ENCODE results near the gene CLDN2. TPM values are rescaled to one million over a fixed set of nuclear protein-coding genes. Genes with fewer than 3 reads are reported as not detected.

Gene CLDN2
- total RNA-seq, 2 experiments from 2014 or later: not detected

GRCh38 chrX:106932492-106932923 is 12.3 kb downstream of the CLDN2 start:
- no peaks in the 10 kb centered on the region for H3K4me1 Mint-ChIP-seq
- H3K27ac Mint-ChIP-seq: no peak overlapping the region
- no peaks in the 10 kb centered on the region for H3K36me3 Mint-ChIP-seq (ENCODE audit: low read depth)
- no peaks in the 10 kb centered on the region for H3K27me3 Mint-ChIP-seq
- ChIA-PET CTCF (interaction anchor here (0.9 kb wide), 1 partner anchor 27 kb away, joined by 3 read pairs; no protein-coding TSS in a partner anchor), POLR2A (no interaction called here)
- no peak overlapping the region for H3K4me3 Mint-ChIP-seq
- DNase-seq: no peak
- H3K9me3 Mint-ChIP-seq: no peaks in the 10 kb centered on the region

DNA sequence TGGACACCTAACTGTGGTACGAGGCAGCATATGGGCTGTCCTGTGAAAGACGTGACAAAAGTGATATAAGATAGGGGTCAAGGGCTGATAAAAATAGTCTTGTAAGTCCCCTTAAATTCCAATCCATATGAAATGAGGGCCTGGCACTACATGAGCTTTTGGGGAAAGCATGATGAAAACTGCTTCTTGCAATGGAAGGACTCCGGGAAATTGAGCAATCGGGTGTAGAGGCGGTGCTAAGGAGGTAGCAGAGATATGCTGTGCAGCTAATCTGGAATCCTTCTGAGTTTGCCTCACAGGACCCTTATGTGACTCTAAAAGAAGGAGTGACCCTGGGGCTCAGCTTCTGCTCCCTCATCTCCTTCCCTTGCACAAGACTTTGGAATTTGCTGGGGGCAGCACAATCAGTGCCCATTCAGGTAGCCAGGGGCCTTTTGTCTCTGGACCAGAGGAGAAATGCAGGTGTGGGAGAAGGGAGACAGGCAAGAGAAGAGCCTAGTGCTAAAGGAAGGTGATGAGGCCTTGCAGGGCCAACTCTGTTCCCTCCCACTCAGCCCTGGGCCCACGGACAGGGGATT is 12.8 kb downstream of the CLDN2 start:
- POLR2A ChIA-PET: no interaction called here
- Mint-ChIP-seq H3K36me3 (ENCODE audit: low read depth) (no peaks in the 10 kb centered on the region), H3K27me3 (no peaks in the 10 kb centered on the region), H3K4me3 (no peak overlapping the region), H3K4me1 (no peaks in the 10 kb centered on the region), H3K27ac (no peak overlapping the region), H3K9me3 (no peaks in the 10 kb centered on the region)
- CTCF ChIA-PET: interaction anchor here (0.9 kb wide), 1 partner anchor 27 kb away, joined by 3 read pairs; no protein-coding TSS in a partner anchor
- no peak for DNase-seq

- Mint-ChIP-seq H3K9me3 (no peaks in the 10 kb centered on the region), H3K36me3 (ENCODE audit: low read depth) (no peaks in the 10 kb centered on the region), H3K4me3 (no peak overlapping the region), H3K27me3 (no peaks in the 10 kb centered on the region), H3K4me1 (no peaks in the 10 kb centered on the region), H3K27ac (no peak overlapping the region)
- no peak for DNase-seq
- ChIA-PET CTCF (interaction anchor here (0.9 kb wide), 1 partner anchor 28 kb away, joined by 3 read pairs; no protein-coding TSS in a partner anchor), POLR2A (no interaction called here)
Observed at GRCh38 chrX:106933538-106933961, 13.3 kb downstream of the CLDN2 start.

DNA sequence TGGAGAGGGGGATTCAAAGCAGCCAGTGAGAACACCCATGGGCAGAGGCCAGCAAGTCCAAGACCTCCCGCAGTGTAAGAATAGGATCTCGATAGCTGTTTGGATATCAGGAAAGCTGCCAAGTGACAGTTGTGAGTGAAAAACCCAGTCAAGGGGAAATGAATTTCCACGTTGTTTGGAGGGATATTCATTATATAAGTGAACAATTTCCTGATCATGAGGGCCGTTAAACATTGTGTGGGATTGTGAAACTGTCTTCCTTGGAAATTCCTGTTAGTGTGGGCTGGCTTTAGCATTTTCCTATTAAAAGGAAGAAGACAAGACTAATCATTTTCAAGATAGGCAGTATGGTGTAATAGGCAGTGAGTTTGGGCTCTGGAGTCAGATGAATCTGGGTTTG is 15.0 kb downstream of the CLDN2 start:
- H3K27me3 Mint-ChIP-seq: no peaks in the 10 kb centered on the region
- H3K4me1 Mint-ChIP-seq: no peaks in the 10 kb centered on the region
- no peaks in the 10 kb centered on the region for H3K36me3 Mint-ChIP-seq (ENCODE audit: low read depth)
- no peak overlapping the region for H3K4me3 Mint-ChIP-seq
- POLR2A ChIA-PET: no interaction called here
- DNase-seq: no peak
- no peaks in the 10 kb centered on the region for H3K9me3 Mint-ChIP-seq
- CTCF ChIA-PET: no interaction called here
- H3K27ac Mint-ChIP-seq: no peak overlapping the region

DNA sequence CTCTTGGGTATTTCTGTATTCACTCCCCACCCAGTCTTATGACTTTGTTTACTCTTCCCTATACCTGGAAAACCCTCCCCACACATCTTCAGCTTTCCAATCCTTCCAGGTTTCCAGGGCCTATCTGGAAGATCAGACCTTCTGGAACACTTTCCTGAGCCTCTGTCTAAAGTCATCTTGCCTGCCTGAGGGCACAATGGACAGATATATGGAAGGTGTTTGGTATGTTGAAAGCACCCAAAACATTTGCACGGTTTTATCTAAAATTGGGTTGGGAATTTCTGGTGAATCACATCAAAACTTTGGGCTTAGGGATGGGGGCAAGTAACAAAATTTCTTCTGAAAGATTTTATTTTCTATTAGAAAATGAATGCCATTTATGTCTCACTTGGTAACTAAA is 16.0 kb downstream of the CLDN2 start:
- Mint-ChIP-seq H3K36me3 (ENCODE audit: low read depth) (no peaks in the 10 kb centered on the region), H3K27me3 (no peaks in the 10 kb centered on the region), H3K9me3 (no peaks in the 10 kb centered on the region), H3K4me1 (no peaks in the 10 kb centered on the region), H3K27ac (no peak overlapping the region), H3K4me3 (no peak overlapping the region)
- ChIA-PET CTCF (no interaction called here), POLR2A (no interaction called here)
- DNase-seq: no peak

DNA sequence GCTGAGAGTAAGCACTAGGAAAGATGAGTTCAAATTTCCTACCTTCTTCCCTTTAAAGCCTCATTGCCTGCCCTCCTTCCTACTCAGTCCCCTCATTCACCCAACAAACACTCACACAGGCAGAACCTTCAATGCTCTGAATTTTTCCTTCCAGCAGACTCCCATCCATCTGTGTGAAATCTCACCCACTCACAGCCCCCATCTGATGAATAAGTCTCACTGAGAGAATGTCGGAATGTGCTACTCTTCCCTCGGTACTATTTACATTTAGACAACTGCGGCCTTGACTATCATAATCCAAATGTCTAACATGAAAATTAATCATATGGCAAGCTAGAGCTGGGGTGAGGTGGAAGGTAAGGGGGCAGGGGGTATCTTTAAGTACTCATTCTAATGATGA is 19.4 kb downstream of the CLDN2 start:
- ChIA-PET CTCF (no interaction called here), POLR2A (no interaction called here)
- H3K36me3 Mint-ChIP-seq (ENCODE audit: low read depth): peaks cover 3% of the 10 kb centered on the region
- H3K4me1 Mint-ChIP-seq: no peaks in the 10 kb centered on the region
- no peaks in the 10 kb centered on the region for H3K27me3 Mint-ChIP-seq
- H3K9me3 Mint-ChIP-seq: no peaks in the 10 kb centered on the region
- no peak for DNase-seq
- no peak overlapping the region for H3K4me3 Mint-ChIP-seq
- no peak overlapping the region for H3K27ac Mint-ChIP-seq

- Mint-ChIP-seq H3K9me3 (no peaks in the 10 kb centered on the region), H3K27me3 (no peaks in the 10 kb centered on the region), H3K4me3 (no peak overlapping the region), H3K36me3 (ENCODE audit: low read depth) (peaks cover 3% of the 10 kb centered on the region), H3K4me1 (no peaks in the 10 kb centered on the region), H3K27ac (no peak overlapping the region)
- ChIA-PET POLR2A (no interaction called here), CTCF (no interaction called here)
- no peak for DNase-seq
Observed at GRCh38 chrX:106940068-106940467, 19.9 kb downstream of the CLDN2 start.

GRCh38 chrX:106946464-106946863 is 26.3 kb downstream of the CLDN2 start:
- Mint-ChIP-seq H3K9me3 (no peaks in the 10 kb centered on the region), H3K27me3 (no peaks in the 10 kb centered on the region), H3K4me1 (no peaks in the 10 kb centered on the region), H3K36me3 (ENCODE audit: low read depth) (peaks cover 3% of the 10 kb centered on the region), H3K27ac (no peak overlapping the region), H3K4me3 (no peak overlapping the region)
- CTCF ChIA-PET: no interaction called here
- DNase-seq: no peak
- POLR2A ChIA-PET: no interaction called here

GRCh38 chrX:106948641-106949040 is 28.4 kb downstream of the CLDN2 start:
- no peaks in the 10 kb centered on the region for H3K27me3 Mint-ChIP-seq
- CTCF ChIA-PET: interaction anchor here (1.2 kb wide), 1 partner anchor 50 kb away, joined by 3 read pairs; no protein-coding TSS in a partner anchor
- no peaks in the 10 kb centered on the region for H3K9me3 Mint-ChIP-seq

GRCh38 chrX:106949366-106949765 is 29.2 kb downstream of the CLDN2 start:
- CTCF ChIA-PET: interaction anchor here (1.2 kb wide), 1 partner anchor 50 kb away, joined by 3 read pairs; no protein-coding TSS in a partner anchor
- no peak for DNase-seq

More at GRCh38 chrX:106948641-106949040, 28.4 kb downstream of the CLDN2 start:
- H3K4me3 Mint-ChIP-seq: no peak overlapping the region
- no peak for DNase-seq
- POLR2A ChIA-PET: interaction anchor here (0.6 kb wide), 1 partner anchor 36 kb away, joined by 3 read pairs; no protein-coding TSS in a partner anchor
- H3K27ac Mint-ChIP-seq: no peak overlapping the region
- no peaks in the 10 kb centered on the region for H3K36me3 Mint-ChIP-seq (ENCODE audit: low read depth)
- no peaks in the 10 kb centered on the region for H3K4me1 Mint-ChIP-seq

DNA sequence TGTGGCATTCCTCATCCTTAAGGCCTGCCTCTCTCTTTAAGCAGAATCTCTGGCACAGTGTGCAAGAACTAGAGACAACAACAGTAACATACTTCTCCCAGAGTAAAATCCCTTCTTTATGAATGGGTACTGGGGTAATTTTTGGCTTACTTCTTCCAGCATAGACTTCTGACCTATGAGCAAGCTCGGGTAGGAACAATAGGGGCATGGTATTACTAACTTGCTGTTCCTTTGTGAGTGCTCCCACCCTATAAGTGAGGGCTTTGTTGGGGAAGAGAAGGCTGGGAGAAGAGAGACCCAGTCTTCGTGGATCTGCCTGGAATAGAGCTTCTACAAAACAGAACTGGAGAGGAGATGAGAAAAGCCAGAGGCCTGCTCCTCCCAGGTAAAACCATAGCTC is 30.2 kb downstream of the CLDN2 start:
- no peaks in the 10 kb centered on the region for H3K36me3 Mint-ChIP-seq (ENCODE audit: low read depth)
- ChIA-PET POLR2A (no interaction called here), CTCF (interaction anchor here (0.6 to 1.4 kb wide), 2 partner anchors 53 to 56 kb away, joined by 3 to 4 read pairs; no protein-coding TSS in a partner anchor)

More at GRCh38 chrX:106949366-106949765, 29.2 kb downstream of the CLDN2 start:
- H3K27me3 Mint-ChIP-seq: no peaks in the 10 kb centered on the region
- H3K4me3 Mint-ChIP-seq: no peak overlapping the region
- H3K36me3 Mint-ChIP-seq (ENCODE audit: low read depth): no peaks in the 10 kb centered on the region
- H3K27ac Mint-ChIP-seq: no peak overlapping the region
- no peaks in the 10 kb centered on the region for H3K9me3 Mint-ChIP-seq
- POLR2A ChIA-PET: no interaction called here
- H3K4me1 Mint-ChIP-seq: no peaks in the 10 kb centered on the region

GRCh38 chrX:106951230-106951629 is 31.0 kb downstream of the CLDN2 start:
- no peak overlapping the region for H3K4me3 Mint-ChIP-seq
- no peak for DNase-seq
- H3K27me3 Mint-ChIP-seq: no peaks in the 10 kb centered on the region
- no peaks in the 10 kb centered on the region for H3K4me1 Mint-ChIP-seq
- H3K27ac Mint-ChIP-seq: no peak overlapping the region
- POLR2A ChIA-PET: no interaction called here
- CTCF ChIA-PET: interaction anchor here (1.4 kb wide), 1 partner anchor 57 kb away, joined by 3 read pairs; no protein-coding TSS in a partner anchor
- no peaks in the 10 kb centered on the region for H3K9me3 Mint-ChIP-seq
- no peaks in the 10 kb centered on the region for H3K36me3 Mint-ChIP-seq (ENCODE audit: low read depth)

More for the DNA sequence above, 30.2 kb downstream of the CLDN2 start:
- H3K4me3 Mint-ChIP-seq: no peak overlapping the region
- DNase-seq: no peak
- no peaks in the 10 kb centered on the region for H3K27me3 Mint-ChIP-seq
- no peaks in the 10 kb centered on the region for H3K9me3 Mint-ChIP-seq
- H3K4me1 Mint-ChIP-seq: no peaks in the 10 kb centered on the region
- no peak overlapping the region for H3K27ac Mint-ChIP-seq

DNA sequence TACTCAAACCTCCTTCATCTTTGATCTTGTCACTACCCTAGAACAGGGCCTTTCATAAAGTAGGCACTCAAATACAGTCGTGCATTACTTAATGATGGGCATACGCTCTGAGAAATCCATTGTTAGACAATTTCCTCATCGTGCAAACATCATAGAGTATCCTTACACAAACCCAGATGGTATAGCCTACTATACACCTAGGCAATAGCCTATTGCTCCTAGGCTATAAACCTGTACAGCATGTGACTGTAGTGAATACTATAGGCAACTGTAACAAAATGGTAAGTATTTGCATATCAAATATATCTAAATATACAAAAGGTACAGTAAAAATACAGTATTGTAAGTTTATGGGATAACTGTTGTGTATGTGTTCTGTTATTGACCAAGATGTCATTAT is 31.9 kb downstream of the CLDN2 start:
- H3K27ac Mint-ChIP-seq: no peak overlapping the region
- ChIA-PET CTCF (no interaction called here), POLR2A (no interaction called here)
- no peaks in the 10 kb centered on the region for H3K27me3 Mint-ChIP-seq
- DNase-seq: no peak
- no peaks in the 10 kb centered on the region for H3K36me3 Mint-ChIP-seq (ENCODE audit: low read depth)
- no peak overlapping the region for H3K4me3 Mint-ChIP-seq
- H3K9me3 Mint-ChIP-seq: no peaks in the 10 kb centered on the region
- H3K4me1 Mint-ChIP-seq: no peaks in the 10 kb centered on the region

- H3K36me3 Mint-ChIP-seq (ENCODE audit: low read depth): no peaks in the 10 kb centered on the region
- H3K27ac Mint-ChIP-seq: no peak overlapping the region
- H3K9me3 Mint-ChIP-seq: no peaks in the 10 kb centered on the region
- ChIA-PET CTCF (no interaction called here), POLR2A (no interaction called here)
- H3K4me1 Mint-ChIP-seq: no peaks in the 10 kb centered on the region
- DNase-seq: no peak
- H3K4me3 Mint-ChIP-seq: no peak overlapping the region
- no peaks in the 10 kb centered on the region for H3K27me3 Mint-ChIP-seq
Observed at GRCh38 chrX:106952538-106952937, 32.3 kb downstream of the CLDN2 start.

Measured in activated CD4-positive, alpha-beta memory T cell treated with anti-CD3 and anti-CD28 coated beads, Interleukin-2, amount 10 ng/mL, durations not matched to agents 7 days and 5 days (primary cell).